Right lobe of liver (tissue), 6 donors: ENCODE results near the gene EIF4A2. TPM values are rescaled to one million over a fixed set of nuclear protein-coding genes. Genes with fewer than 3 reads are reported as not detected.

Experiments used
- ATAC-seq, 4 donors: fragments of 200-7000 bp; cut with Tn5 transposase; one replicate each; pipeline ENCODE4 v1.9.1; 2020; ENCODE audit warnings: mild to moderate bottlenecking in 4 of 4, moderate library complexity in 4 of 4
- DNase-seq, 3 donors: peaks; one replicate each; pipeline ENCODE4 v3.0.0-alpha.2; 2020
- H3K27ac ChIP-seq, 3 donors: fragments of 200-600 bp; one replicate each; pipeline ENCODE4 v1.8.0; 2022
- H3K27me3 ChIP-seq, 2 donors: fragments of 200-600 bp; one replicate each; pipeline ENCODE4 v1.8.0; 2022
- H3K36me3 ChIP-seq, 4 donors: fragments of 200-600 bp; sonication (generic) in 1 of 4; one replicate each; pipeline versions ENCODE4 v1.5.1 to v1.8.0; 2017 to 2022; ENCODE audit warnings: control low read depth in 1 of 4
- H3K4me1 ChIP-seq, 4 donors: fragments of 200-600 bp; sonication (generic) in 1 of 4; one replicate each; pipeline versions ENCODE4 v1.5.1 to v1.8.0; 2017 to 2022; ENCODE audit warnings: control low read depth in 1 of 4
- H3K4me3 ChIP-seq, 3 donors: fragments of 200-600 bp; one replicate each; pipeline ENCODE4 v1.8.0; 2022
- H3K9me3 ChIP-seq, 4 donors: fragments of 200-600 bp; sonication (generic) in 1 of 4; one replicate each; pipeline versions ENCODE4 v1.5.1 to v1.8.0; 2017 to 2022; ENCODE audit warnings: control low read depth in 1 of 4
- CTCF ChIP-seq, 4 donors: fragments of 200-600 bp in 3 of 4; fragments of 450-650 bp in 1 of 4; IDR thresholded peaks; one replicate each; pipeline versions ENCODE4 v1.5.1 to v1.8.0; 2016 to 2022; ENCODE audit warnings: antibody characterized with exemption in 4 of 4, mild to moderate bottlenecking in 2 of 4
- POLR2A ChIP-seq: fragments of 450-650 bp; IDR thresholded peaks from one replicate; pipeline ENCODE4 v1.6.1; 2017; ENCODE audit warnings: antibody characterized with exemption, mild to moderate bottlenecking
- WGBS: methylation state at CpG from one replicate; pipeline ENCODE4 v1.1.6; 2018; ENCODE audit warnings: low coverage, low lambda C conversion rate; ENCODE audit not compliant: insufficient coverage; ENCODE audit errors: missing lambda C conversion rate; 5-methylcytosine and 5-hydroxymethylcytosine counted together
- intact Hi-C, 2 donors: fragments of 100-400 bp; cut with DNase I; formaldehyde crosslinking; loops; one replicate each; pipeline versions ENCODE4 v1.11.2 to v1.14.1; 2022
- total RNA-seq, 6 experiments: library from RNA; depleted of rRNA in 2 of 6; stranded (reverse); fragments of >200 nt in 2 of 6; fragmentation: NEBNext Ultra II Directional in 3 of 6; extraction: Animal tissue kit (Norgen Biotek cat#: 25700) in 3 of 6; gene quantifications; one replicate each; pipeline versions ENCODE4 v1.1.0 to v1.2.4, GENCODE V29; 2016 to 2023
- donor health status: DM: no; HTN: yes; CAD: no.
- donor health status: DM: no; HTN: no; CAD: no.
- donor health status: DM: no; HTN: no; CAD: no.
- donor health status: DM: no; HTN: yes; CAD: no.
- donor health status: DM: no; HTN: yes; CAD: no.

The EIF4A2 gene
- total RNA-seq, 6 experiments from 2014 or later: 98.9 to 234 (median 131) TPM

- H3K27ac ChIP-seq: peak overlapping the region; percentile 96 to 98 (median 97)
- TF ChIP-seq CTCF (IDR thresholded peaks at IDR 0.05): no peak
- no peak for TF ChIP-seq POLR2A
- 5% methylated on average over 20 of the region's 21 CpGs for WGBS
- peaks cover 0 to 35% (median 28%) of the 10 kb centered on the region in 4 donors for H3K36me3 ChIP-seq
- peak overlapping the region; percentile 78 to 93 (median 80) for H3K4me3 ChIP-seq
- no peaks in the 10 kb centered on the region for H3K9me3 ChIP-seq
- DNase-seq (no peak), ATAC-seq (peak; percentile 6 to 33 (median 22))
- no peaks in the 10 kb centered on the region for H3K27me3 ChIP-seq
- H3K4me1 ChIP-seq: peaks cover 0 to 30% (median 10%) of the 10 kb centered on the region in 4 donors
- intact Hi-C loops: no loop called here
Measured at GRCh38 chr3:186782542-186783057, 777 bp upstream of the EIF4A2 start.

GRCh38 chr3:186783731-186784515, 546 bp downstream of the EIF4A2 start:
- H3K9me3 ChIP-seq: no peaks in the 10 kb centered on the region
- H3K4me3 ChIP-seq: peak overlapping the region; percentile 78 to 93 (median 80)
- ATAC-seq (peak; percentile 77 to 88 (median 84)), DNase-seq (peak; percentile 86 to 92 (median 91))
- WGBS: under 1% methylated on average over 43 of the region's 56 CpGs
- H3K27me3 ChIP-seq: no peaks in the 10 kb centered on the region
- H3K36me3 ChIP-seq: peaks cover 11 to 48% (median 40%) of the 10 kb centered on the region in 4 donors
- peaks cover 0 to 33% (median 10%) of the 10 kb centered on the region in 4 donors for H3K4me1 ChIP-seq
- peak overlapping the region; percentile 96 to 98 (median 97) for H3K27ac ChIP-seq
- TF ChIP-seq POLR2A: no peak
- TF ChIP-seq CTCF (IDR thresholded peaks at IDR 0.05): no peak
- intact Hi-C loops: no loop called here

GRCh38 chr3:186784820-186785494, 1.6 kb downstream of the EIF4A2 start:
- peak overlapping the region; percentile 78 to 93 (median 80) for H3K4me3 ChIP-seq
- H3K4me1 ChIP-seq: peaks cover 0 to 33% (median 10%) of the 10 kb centered on the region in 4 donors
- DNase-seq (no peak), ATAC-seq (no peak)
- TF ChIP-seq POLR2A (no peak), CTCF (IDR thresholded peaks at IDR 0.05) (no peak)
- peaks cover 15 to 58% (median 48%) of the 10 kb centered on the region in 4 donors for H3K36me3 ChIP-seq
- H3K9me3 ChIP-seq: no peaks in the 10 kb centered on the region
- H3K27me3 ChIP-seq: no peaks in the 10 kb centered on the region
- intact Hi-C loops: no loop called here
- H3K27ac ChIP-seq: peak overlapping the region in 2 of 3 donors; percentile 97 to 98
- 6% methylated on average over 7 of the region's 7 CpGs for WGBS

- intact Hi-C loops: no loop called here
- WGBS: 12% methylated on average over 7 of the region's 7 CpGs
- Histone ChIP-seq H3K4me3 (peak overlapping the region; percentile 78 to 93 (median 80)), H3K27ac (peak overlapping the region in 1 of 3 donors; percentile 2), H3K4me1 (peaks cover 0 to 33% (median 10%) of the 10 kb centered on the region in 4 donors), H3K27me3 (no peaks in the 10 kb centered on the region), H3K36me3 (peaks cover 15 to 64% (median 50%) of the 10 kb centered on the region in 4 donors), H3K9me3 (no peaks in the 10 kb centered on the region)
- DNase-seq: no peak
- no peak for ATAC-seq
- TF ChIP-seq POLR2A (no peak), CTCF (IDR thresholded peaks at IDR 0.05) (no peak)
Measured at GRCh38 chr3:186785495-186786018, 2.2 kb downstream of the EIF4A2 start.
